ENCODE data around the gene PAPLN.
A peak's percentile ranks its signal among the peaks of the same experiment; 100 is the strongest.

Gene PAPLN

DNA sequence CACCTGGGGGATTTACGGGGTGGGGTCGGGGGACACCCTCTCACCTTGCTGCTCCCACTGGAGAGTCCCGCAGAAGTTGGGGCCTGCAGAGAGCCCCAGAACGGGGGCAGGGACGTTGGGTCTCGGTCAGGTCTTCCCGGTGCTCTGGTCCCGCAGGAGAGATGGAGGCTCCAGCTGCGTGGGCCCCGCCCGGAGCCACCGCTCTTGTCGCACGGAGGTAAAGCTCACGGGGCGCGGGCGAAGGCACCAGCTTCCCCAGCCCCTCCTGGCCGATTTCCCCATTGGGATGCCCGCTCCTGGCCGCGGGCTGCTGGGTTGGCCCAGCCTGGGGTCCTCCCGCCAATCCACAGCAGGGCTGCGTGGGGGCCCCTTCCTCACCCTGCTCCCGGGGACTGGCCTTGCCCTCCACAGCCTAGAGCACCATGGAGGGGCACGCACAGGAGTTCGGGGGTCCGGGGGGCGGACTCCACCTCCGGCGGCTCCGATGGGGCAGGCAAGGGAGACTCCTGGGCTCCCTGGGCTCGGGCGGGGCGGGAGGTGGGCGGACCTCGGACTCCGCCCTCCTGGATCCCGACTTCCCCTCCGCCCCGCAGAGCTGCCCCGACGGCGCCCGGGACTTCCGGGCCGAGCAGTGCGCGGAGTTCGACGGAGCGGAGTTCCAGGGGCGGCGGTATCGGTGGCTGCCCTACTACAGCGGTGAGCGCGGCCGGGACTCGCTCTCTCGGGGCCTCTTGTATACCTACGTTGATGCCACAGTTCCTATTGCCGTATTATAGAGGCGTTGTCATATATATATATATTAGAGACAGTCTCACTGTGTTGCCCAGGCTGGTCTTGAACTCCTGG is 8.4 kb downstream of the PAPLN start:
- no peak overlapping the region for H3K27ac ChIP-seq
- no peak overlapping the region for H3K9ac ChIP-seq

DNA sequence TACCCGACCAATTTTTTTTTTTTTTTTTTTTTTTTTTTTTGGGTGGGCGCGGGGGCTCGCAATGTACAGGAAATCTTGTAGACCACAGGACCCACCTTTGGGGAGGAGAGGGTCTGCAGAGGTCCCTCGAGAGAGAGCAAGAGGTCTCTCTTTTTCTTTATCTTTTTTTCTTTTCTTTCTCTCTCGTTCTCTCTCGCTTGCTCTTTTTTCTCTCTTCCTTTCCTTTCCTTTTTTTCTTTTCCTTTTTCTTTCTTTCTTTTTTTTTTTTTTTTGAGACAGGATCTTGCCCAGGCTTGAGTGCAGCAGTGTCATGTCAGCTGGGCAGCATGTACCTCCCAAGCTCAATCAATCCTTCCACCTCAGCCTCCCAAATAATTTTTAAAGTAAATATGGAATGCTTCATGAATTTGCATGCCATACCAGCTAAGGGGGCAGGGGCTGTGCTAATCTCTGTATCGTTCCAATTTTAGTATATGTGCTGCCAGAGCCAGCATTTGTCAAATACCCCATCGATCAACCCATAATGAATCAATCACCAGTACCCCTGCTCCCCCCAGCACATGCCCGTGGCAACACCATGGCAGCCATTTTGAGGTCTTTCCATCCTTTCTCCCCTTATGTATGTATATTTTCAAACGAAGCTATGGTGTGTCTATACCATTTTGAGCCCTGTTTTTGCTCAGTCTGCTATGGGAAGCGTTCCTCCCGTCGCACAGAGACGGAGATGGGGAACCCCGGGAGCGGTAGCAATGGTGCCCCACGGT is 9.3 kb downstream of the PAPLN start:
- TF ChIP-seq, protein P1, sequence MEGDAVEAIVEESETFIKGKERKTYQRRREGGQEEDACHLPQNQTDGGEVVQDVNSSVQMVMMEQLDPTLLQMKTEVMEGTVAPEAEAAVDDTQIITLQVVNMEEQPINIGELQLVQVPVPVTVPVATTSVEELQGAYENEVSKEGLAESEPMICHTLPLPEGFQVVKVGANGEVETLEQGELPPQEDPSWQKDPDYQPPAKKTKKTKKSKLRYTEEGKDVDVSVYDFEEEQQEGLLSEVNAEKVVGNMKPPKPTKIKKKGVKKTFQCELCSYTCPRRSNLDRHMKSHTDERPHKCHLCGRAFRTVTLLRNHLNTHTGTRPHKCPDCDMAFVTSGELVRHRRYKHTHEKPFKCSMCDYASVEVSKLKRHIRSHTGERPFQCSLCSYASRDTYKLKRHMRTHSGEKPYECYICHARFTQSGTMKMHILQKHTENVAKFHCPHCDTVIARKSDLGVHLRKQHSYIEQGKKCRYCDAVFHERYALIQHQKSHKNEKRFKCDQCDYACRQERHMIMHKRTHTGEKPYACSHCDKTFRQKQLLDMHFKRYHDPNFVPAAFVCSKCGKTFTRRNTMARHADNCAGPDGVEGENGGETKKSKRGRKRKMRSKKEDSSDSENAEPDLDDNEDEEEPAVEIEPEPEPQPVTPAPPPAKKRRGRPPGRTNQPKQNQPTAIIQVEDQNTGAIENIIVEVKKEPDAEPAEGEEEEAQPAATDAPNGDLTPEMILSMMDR (IDR thresholded peaks at IDR 0.05), result no peak
- Histone ChIP-seq H3K27ac (no peak overlapping the region), H3K4me1 (no peaks in the 10 kb centered on the region), H3K27me3 (ENCODE audit: control insufficient read depth, insufficient read depth, low read length) (no peaks in the 10 kb centered on the region), H3K9me3 (ENCODE audit: control insufficient read depth, low read length) (no peaks in the 10 kb centered on the region), H3K9ac (no peak overlapping the region), H3K79me2 (no peaks in the 10 kb centered on the region), H3K36me3 (ENCODE audit: control insufficient read depth, insufficient read depth, low read length) (no peaks in the 10 kb centered on the region), H3K4me2 (ENCODE audit: low read length) (no peak overlapping the region), H3K4me3 (ENCODE audit: low read depth, low read length) (no peak overlapping the region), H2AFZ (peak overlapping the region; percentile 66)

More for the DNA sequence above, 8.4 kb downstream of the PAPLN start:
- H3K9me3 ChIP-seq (ENCODE audit: control insufficient read depth, low read length), result no peaks in the 10 kb centered on the region
- H3K4me2 ChIP-seq (ENCODE audit: low read length), result no peak overlapping the region
- H2AFZ ChIP-seq, result peak overlapping the region; percentile 66
- H3K27me3 ChIP-seq (ENCODE audit: control insufficient read depth, insufficient read depth, low read length), result no peaks in the 10 kb centered on the region
- TF ChIP-seq, protein P1 (IDR thresholded peaks at IDR 0.05), result no peak
- H3K79me2 ChIP-seq, result no peaks in the 10 kb centered on the region
- H3K36me3 ChIP-seq (ENCODE audit: control insufficient read depth, insufficient read depth, low read length), result no peaks in the 10 kb centered on the region
- no peak overlapping the region for H3K4me3 ChIP-seq (ENCODE audit: low read depth, low read length)
- no peaks in the 10 kb centered on the region for H3K4me1 ChIP-seq

DNA sequence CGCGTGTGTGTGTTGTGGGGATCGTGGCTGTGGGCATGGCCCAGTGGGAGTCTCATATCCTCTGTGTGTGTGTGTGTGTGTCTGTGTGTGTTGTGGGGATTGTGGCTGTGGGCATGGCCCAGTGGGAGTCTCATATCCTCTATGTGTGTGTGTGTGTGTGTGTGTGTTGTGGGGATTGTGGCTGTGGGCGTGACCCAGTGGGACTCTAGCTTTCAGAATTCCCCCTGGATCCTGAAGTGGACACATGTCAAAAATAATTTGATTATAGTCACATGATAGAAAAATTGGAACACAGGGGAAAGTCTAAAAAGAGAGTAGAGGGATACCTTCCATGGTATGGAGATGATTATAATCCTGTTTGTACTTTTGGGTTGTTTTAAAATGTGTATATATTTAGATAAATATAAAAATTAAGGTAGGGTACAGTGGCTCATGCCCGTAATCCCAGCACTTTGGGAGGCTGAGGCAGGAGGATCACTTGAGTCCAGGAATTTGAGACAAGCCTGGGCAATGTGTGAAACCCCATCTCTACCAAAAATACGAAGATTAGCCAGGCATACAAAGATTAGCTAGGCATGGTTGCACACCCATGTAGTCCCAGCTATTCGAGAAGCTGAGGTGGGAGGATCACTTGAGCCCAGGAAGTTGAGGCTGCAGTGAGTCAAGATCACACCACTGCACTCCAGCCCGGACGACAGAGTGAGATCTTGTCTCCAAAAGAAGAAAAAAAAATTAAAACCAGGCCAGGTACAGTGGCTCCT is 11.0 kb downstream of the PAPLN start:
- no peaks in the 10 kb centered on the region for H3K36me3 ChIP-seq (ENCODE audit: control insufficient read depth, insufficient read depth, low read length)
- no peaks in the 10 kb centered on the region for H3K9me3 ChIP-seq (ENCODE audit: control insufficient read depth, low read length)
- no peak overlapping the region for H2AFZ ChIP-seq
- no peak overlapping the region for H3K4me3 ChIP-seq (ENCODE audit: low read depth, low read length)
- no peak overlapping the region for H3K9ac ChIP-seq
- TF ChIP-seq, protein P1 (IDR thresholded peaks at IDR 0.05), result no peak
- no peaks in the 10 kb centered on the region for H3K27me3 ChIP-seq (ENCODE audit: control insufficient read depth, insufficient read depth, low read length)
- no peak overlapping the region for H3K4me2 ChIP-seq (ENCODE audit: low read length)
- no peak overlapping the region for H3K27ac ChIP-seq
- H3K79me2 ChIP-seq, result no peaks in the 10 kb centered on the region
- no peaks in the 10 kb centered on the region for H3K4me1 ChIP-seq

DNA sequence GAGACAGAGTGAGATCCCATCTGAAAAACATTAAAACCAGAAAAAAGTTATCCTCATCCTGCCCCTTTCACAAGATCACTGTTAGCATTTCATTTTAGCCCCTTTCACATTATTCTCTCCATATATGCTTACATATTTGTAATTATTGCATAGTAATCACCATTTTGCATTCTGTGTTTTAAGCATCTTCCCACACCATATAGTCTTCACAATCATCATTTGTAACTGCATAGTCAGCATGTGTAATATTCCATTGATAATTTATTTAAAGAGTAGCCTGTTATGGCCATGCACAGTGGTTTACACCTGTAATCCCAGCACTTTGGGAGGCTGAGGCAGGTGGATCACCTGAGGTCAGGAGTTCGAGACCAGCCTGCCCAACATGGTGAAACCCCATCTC is 11.8 kb downstream of the PAPLN start:
- Histone ChIP-seq H3K9me3 (ENCODE audit: control insufficient read depth, low read length) (no peaks in the 10 kb centered on the region), H2AFZ (no peak overlapping the region), H3K4me1 (no peaks in the 10 kb centered on the region), H3K79me2 (no peaks in the 10 kb centered on the region), H3K27ac (no peak overlapping the region), H3K4me3 (ENCODE audit: low read depth, low read length) (no peak overlapping the region), H3K36me3 (ENCODE audit: control insufficient read depth, insufficient read depth, low read length) (no peaks in the 10 kb centered on the region), H3K4me2 (ENCODE audit: low read length) (no peak overlapping the region), H3K9ac (no peak overlapping the region), H3K27me3 (ENCODE audit: control insufficient read depth, insufficient read depth, low read length) (no peaks in the 10 kb centered on the region)
- TF ChIP-seq, protein P1 (IDR thresholded peaks at IDR 0.05), result no peak
